HepG2 (cell line): ENCODE results near the gene PSMC4. TPM values are rescaled to one million over a fixed set of nuclear protein-coding genes. Genes with fewer than 3 reads are reported as not detected.

ENCODE experiments used
- ARHGAP35 ChIP-seq: sonication (generic); formaldehyde crosslinking; IDR thresholded peaks from 2 replicates; pipeline ENCODE4 v1.9.0; 2022; ENCODE audit warnings: mild to moderate bottlenecking, inconsistent platforms, moderate library complexity, missing genetic modification reagents, borderline replicate concordance
- BRD4 ChIP-seq: sonication (generic); formaldehyde crosslinking; IDR thresholded peaks from 2 replicates; pipeline ENCODE4 v1.4.0; 2020; ENCODE audit warnings: missing genetic modification reagents
- ERF ChIP-seq: IDR thresholded peaks from 2 replicates; pipeline ENCODE4 v1.6.1; 2018; ENCODE audit warnings: missing biosample characterization, missing genetic modification reagents
- KDM1A ChIP-seq: IDR thresholded peaks from 2 replicates; pipeline ENCODE4 v1.6.1; 2016; ENCODE audit warnings: missing compliant biosample characterization
- NCOR1 ChIP-seq: fragments of 200-600 bp; sonication (generic); IDR thresholded peaks from 2 replicates; pipeline ENCODE4 v1.7.0; 2017; ENCODE audit warnings: antibody characterized with exemption, low read length, borderline replicate concordance
- NFRKB ChIP-seq: fragments of 450-650 bp; IDR thresholded peaks from 2 replicates; pipeline ENCODE4 v1.6.1; 2017
- POLR2AphosphoS2 ChIP-seq: IDR thresholded peaks from 2 replicates; pipeline ENCODE4 v1.6.1; 2011; ENCODE audit warnings: low read depth, low read length, improper control_type of control experiment
- SOX13 ChIP-seq, 3 experiments: fragments of 450-650 bp in 1 of 3; sonication (generic) in 1 of 3; formaldehyde crosslinking in 1 of 3; IDR thresholded peaks in 2 of 3; conservative IDR thresholded peaks in 1 of 3; 2 replicates each; pipeline versions ENCODE4 v1.5.0 to v1.6.1; 2016 to 2020; ENCODE audit warnings: antibody characterized with exemption in 1 of 3, mild to moderate bottlenecking in 1 of 3, missing compliant biosample characterization in 1 of 3, missing genetic modification reagents in 1 of 3, moderate library complexity in 1 of 3
- TARDBP ChIP-seq: sonication (generic); formaldehyde crosslinking; IDR thresholded peaks from 2 replicates; pipeline ENCODE4 v1.8.0; 2022; ENCODE audit warnings: mild to moderate bottlenecking, missing genetic modification reagents
- TCF7 ChIP-seq: sonication (generic); IDR thresholded peaks from 2 replicates; pipeline ENCODE4 v1.6.1; 2016; ENCODE audit warnings: antibody characterized with exemption, low read depth
- TRAFD1 ChIP-seq: sonication (generic); formaldehyde crosslinking; IDR thresholded peaks from 2 replicates; pipeline ENCODE4 v1.5.1; 2020; ENCODE audit warnings: missing genetic modification reagents, mild to moderate bottlenecking, borderline replicate concordance
- ZBTB4 ChIP-seq: sonication (generic); formaldehyde crosslinking; IDR thresholded peaks from 2 replicates; pipeline ENCODE4 v1.4.0; 2020; ENCODE audit warnings: missing genetic modification reagents, mild to moderate bottlenecking, borderline replicate concordance
- ZMAT3 ChIP-seq: sonication (generic); formaldehyde crosslinking; conservative IDR thresholded peaks from 2 replicates; pipeline ENCODE4 v1.7.0; 2021; ENCODE audit warnings: missing genetic modification reagents
- ZNF281 ChIP-seq: sonication (generic); formaldehyde crosslinking; IDR thresholded peaks from 2 replicates; pipeline ENCODE4 v1.4.0; 2020; ENCODE audit warnings: missing genetic modification reagents, borderline replicate concordance
- ZNF331 ChIP-seq: sonication (generic); formaldehyde crosslinking; IDR thresholded peaks from 2 replicates; pipeline ENCODE4 v1.4.0; 2020; ENCODE audit warnings: missing genetic modification reagents
- ZNF441 ChIP-seq: sonication (generic); formaldehyde crosslinking; IDR thresholded peaks from 2 replicates; pipeline ENCODE4 v1.7.0; 2021; ENCODE audit warnings: missing genetic modification reagents, borderline replicate concordance
- ZNF770 ChIP-seq: sonication (generic); formaldehyde crosslinking; IDR thresholded peaks from 2 replicates; pipeline ENCODE4 v1.5.0; 2020; ENCODE audit warnings: mild to moderate bottlenecking, missing genetic modification reagents
- ZNF777 ChIP-seq: sonication (generic); formaldehyde crosslinking; IDR thresholded peaks from 2 replicates; pipeline ENCODE4 v1.4.0; 2020; ENCODE audit warnings: missing genetic modification reagents
- ZNF883 ChIP-seq: sonication (generic); formaldehyde crosslinking; IDR thresholded peaks from 2 replicates; pipeline ENCODE4 v1.5.1; 2020; ENCODE audit warnings: mild to moderate bottlenecking, missing genetic modification reagents; ENCODE audit errors: not compliant biosample characterization
- polyA plus RNA-seq, 8 experiments: library from polyadenylated mRNA; depleted of rRNA in 3 of 8; stranded (reverse) in 7 of 8; unstranded in 1 of 8; fragments of >200 nt; fragmentation: Illumina TruSeq in 4 of 8; extraction: Trizol in 4 of 8; gene quantifications; 2 replicates each; pipeline versions ENCODE4 v1.2.1 to v1.2.3, GENCODE V29; 2011 to 2016; ENCODE audit warnings: low read depth in 4 of 8, missing spikeins in 1 of 8, mixed read lengths in 1 of 8; ENCODE audit not compliant: insufficient read depth in 1 of 8
- total RNA-seq, 5 experiments: library from RNA; depleted of rRNA; stranded (reverse); fragments of >200 nt; fragmentation: Illumina TruSeq; extraction: Trizol; gene quantifications; 2 replicates each; pipeline ENCODE4 v1.2.3, GENCODE V29; 2016; ENCODE audit warnings: low read depth in 1 of 5

The PSMC4 gene
- total and polyA plus RNA-seq, 2 of the 13 experiments (the other 11 are each of a cell fraction or from before 2014, with no cell fraction given) = 49.9 to 160 TPM

GRCh38 chr19:39970675-39971379 lies at the start of gene PSMC4 (continued):
- TF ChIP-seq TRAFD1 (CRISPR knock-in tag) (peak; percentile 41; the same call in 1 of the 2 replicates), ERF (CRISPR knock-in tag) (peak; percentile 97), ZNF777 (CRISPR knock-in tag) (peak; percentile 54; the same call in 1 of the 2 replicates), ZBTB4 (CRISPR knock-in tag) (peak; percentile 98), TCF7 (no peak), ZNF441 (CRISPR knock-in tag) (peak; percentile 73; the same call in 1 of the 2 replicates), NCOR1 (no peak; the same call in 1 of the 2 replicates), BRD4 (CRISPR knock-in tag) (peak; percentile 88), ZNF883 (CRISPR knock-in tag) (no peak), TARDBP (peak; percentile 77; the same call in 1 of the 2 replicates), ARHGAP35 (peak; percentile 85), KDM1A (CRISPR knock-in tag) (no peak), NFRKB (no peak), ZNF281 (CRISPR knock-in tag) (peak; percentile 50; the same call in 1 of the 2 replicates), SOX13 (IDR thresholded peaks at IDR 0.05) (no peak), SOX13 (CRISPR knock-in tag; conservative IDR thresholded peaks at IDR 0.05 in 1 of 2, IDR thresholded peaks at IDR 0.05 in 1 of 2) (peak in 1 of 2 experiments; percentile 47; a peak in 2 of 4 replicates), ZMAT3 (peak; percentile 96), ZNF331 (CRISPR knock-in tag) (peak; percentile 84), POLR2AphosphoS2 (no peak), ZNF770 (CRISPR knock-in tag) (peak; percentile 68)
